ENCODE results near the gene HS3ST5. TPM values are rescaled to one million over a fixed set of nuclear protein-coding genes. Genes with fewer than 3 reads are reported as not detected.
"Not testable (repeated sequence)": the region's sequence is repeated elsewhere in the genome, so short reads cannot be mapped to it uniquely, and the experiment has no call there.

The HS3ST5 gene
- total RNA-seq, 1 experiment from 2014 or later = 0.55 TPM

DNA sequence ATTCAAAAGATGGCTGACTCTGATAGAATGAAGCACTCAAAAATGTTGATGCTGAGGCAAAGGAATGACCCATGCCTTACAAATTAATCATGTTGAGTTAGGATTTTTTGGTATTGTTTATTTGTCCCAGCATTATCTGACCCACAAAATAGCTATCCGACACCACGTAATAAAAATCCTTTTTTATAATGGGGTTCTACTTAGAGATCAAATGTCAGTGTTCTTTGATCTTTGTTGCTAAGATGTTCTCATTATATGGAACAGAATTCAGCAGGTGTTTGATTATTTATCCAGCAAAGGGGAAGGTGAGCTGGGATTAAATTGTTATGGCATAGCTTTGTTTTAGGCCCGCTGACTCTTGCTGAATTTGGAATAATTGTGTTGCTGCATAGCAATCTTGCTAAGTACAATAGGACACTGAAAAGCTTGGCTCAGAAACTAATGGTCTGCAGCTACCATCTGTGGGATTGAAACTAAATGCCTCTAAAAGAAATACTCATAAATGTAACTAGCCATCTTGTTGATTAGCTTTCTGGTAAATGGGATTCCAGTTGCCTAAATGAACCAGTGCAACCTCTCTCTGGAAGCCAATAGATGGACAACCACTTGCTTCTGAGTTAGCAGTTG lies 191.6 kb downstream of the HS3ST5 start:
- 0 out of 2 replicates have a peak, but pooled peaks cover 8% of the 10 kb centered on the region for H3K9me3 ChIP-seq (replicated peaks)
- no peaks in the 10 kb centered on the region for H3K27me3 ChIP-seq
- no peak for DNase-seq
- no peak overlapping the region for H3K4me3 ChIP-seq
- H3K36me3 ChIP-seq = no peaks in the 10 kb centered on the region
- no peak overlapping the region for H3K27ac ChIP-seq
- peaks cover 2% of the 10 kb centered on the region; the same call in 1 of the 2 replicates for H3K4me1 ChIP-seq

DNA sequence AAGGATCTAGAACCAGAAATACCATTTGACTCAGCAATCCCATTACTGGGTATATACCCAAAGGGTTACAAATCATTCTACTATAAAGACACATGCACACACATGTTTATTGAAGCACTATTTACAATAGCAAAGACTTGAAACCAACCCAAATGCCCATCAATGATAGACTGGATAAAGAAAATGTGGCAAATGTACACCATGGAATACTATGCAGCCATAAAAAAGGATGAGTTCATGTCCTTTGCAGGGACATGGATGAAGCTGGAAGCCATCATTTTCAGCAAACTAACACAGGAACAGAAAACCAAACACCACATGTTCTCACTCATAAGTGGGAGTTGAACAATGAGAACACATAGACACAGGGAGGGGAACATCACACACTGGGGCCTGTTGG lies 193.6 kb downstream of the HS3ST5 start:
- H3K27me3 ChIP-seq; H3K4me3 ChIP-seq; DNase-seq; H3K27ac ChIP-seq; H3K36me3 ChIP-seq; H3K9me3 ChIP-seq (replicated peaks): not testable (repeated sequence)
- H3K4me1 ChIP-seq = peaks cover 16% of the 10 kb centered on the region; the same call in 1 of the 2 replicates

DNA sequence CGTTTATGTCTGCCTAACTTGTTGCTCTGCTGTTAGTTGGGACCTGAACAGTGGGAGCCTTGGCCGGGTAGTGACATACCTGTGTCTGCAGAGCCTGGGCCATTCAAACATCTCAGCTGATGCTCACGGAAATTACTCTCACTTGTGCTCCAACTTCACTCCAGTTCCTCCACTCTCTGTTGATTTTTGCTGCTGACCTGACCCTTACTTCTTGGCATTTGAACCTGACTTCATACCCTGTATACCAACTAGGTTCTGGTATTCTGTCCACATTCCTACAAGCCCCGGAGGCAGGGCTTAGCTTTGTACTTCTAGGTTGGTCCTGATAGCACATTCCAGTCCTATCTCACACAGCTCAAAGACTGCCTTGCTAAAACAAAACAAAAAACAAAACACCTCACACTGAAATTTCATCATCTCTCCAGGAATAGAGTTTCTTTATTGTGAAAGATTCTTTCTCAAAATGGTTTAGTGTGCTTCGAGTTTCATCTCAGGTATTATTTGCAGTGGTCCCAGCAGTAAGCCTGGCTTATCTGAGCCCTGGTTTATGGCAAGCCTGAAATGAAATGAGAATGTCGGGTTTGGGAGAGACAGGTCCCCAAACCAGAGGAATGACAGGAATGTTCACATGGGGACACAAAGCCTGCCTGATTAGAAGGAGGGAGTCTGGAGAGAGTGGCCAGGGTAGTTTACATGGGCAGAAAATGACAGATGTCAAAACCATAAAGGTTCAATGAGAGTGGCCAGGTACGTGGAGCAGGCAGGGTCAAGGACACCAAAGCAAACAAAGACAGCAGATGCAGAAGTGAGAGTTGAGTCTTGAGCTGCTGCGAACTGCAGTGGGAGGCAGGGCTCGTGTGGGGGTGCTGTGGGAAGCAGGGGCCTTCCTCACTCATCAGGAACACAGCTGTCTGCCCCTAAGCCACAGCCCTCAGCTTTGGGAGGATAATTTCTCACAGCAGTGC lies 197.7 kb downstream of the HS3ST5 start:
- DNase-seq = peak; percentile 82 to 85
- H3K27me3 ChIP-seq = no peaks in the 10 kb centered on the region
- peak overlapping the region; percentile 76 for H3K27ac ChIP-seq
- H3K4me3 ChIP-seq = peak overlapping the region; percentile 27
- no peaks in the 10 kb centered on the region for H3K36me3 ChIP-seq
- peaks cover 17% of the 10 kb centered on the region; the same call in 1 of the 2 replicates for H3K4me1 ChIP-seq
- H3K9me3 ChIP-seq (replicated peaks) = 0 out of 2 replicates have a peak, but pooled peaks cover 8% of the 10 kb centered on the region

DNA sequence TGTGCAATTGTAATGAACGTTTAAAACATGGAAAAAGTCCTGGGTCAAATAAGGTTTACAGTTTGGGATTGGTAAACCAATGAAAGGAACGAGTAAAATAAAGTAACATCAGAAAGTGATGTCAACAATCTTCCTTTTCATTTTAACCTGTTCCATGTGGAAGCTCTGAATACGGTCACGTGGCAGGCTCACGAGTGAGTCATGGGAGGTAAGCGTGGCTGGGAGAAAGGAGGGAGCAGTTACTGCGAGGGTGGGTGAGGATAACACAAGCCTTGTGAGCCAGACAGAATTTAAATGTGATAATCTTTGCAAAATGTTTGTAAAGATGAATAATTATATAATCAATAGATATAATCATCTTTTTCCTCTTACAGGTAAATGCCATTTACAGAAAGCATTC lies 200.6 kb downstream of the HS3ST5 start:
- Histone ChIP-seq H3K27me3 (no peaks in the 10 kb centered on the region), H3K4me3 (no peak overlapping the region), H3K36me3 (no peaks in the 10 kb centered on the region), H3K9me3 (replicated peaks) (0 out of 2 replicates have a peak, but pooled peaks cover 5% of the 10 kb centered on the region), H3K27ac (no peak overlapping the region), H3K4me1 (peaks cover 17% of the 10 kb centered on the region; the same call in 1 of the 2 replicates)
- no peak for DNase-seq

DNA sequence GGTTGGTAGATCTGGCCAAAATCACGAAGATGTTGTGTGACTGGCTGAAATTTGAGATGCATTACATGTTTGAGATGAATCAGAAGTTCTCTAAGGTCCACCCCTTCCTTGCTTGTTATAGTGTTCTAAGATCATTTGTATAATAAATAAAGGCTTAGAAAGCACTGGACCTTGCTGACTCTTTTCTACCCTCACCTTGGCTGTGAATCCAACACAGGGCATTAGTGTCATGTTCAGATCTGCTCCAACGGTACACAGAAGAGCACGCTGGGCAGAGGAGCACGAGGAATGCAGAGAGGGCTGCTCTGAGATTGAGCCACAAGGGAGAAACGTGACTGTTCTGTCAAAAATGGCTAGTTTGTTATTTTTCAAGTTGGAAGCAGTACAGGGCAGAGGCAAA lies 202.4 kb downstream of the HS3ST5 start:
- H3K27me3 ChIP-seq = no peaks in the 10 kb centered on the region
- peaks cover 11% of the 10 kb centered on the region; the same call in 1 of the 2 replicates for H3K4me1 ChIP-seq
- no peaks in the 10 kb centered on the region for H3K9me3 ChIP-seq (replicated peaks)
- no peak overlapping the region for H3K4me3 ChIP-seq
- H3K36me3 ChIP-seq = no peaks in the 10 kb centered on the region
- H3K27ac ChIP-seq = no peak overlapping the region
- peak in 1 of 2 experiments; percentile 13 for DNase-seq

DNA sequence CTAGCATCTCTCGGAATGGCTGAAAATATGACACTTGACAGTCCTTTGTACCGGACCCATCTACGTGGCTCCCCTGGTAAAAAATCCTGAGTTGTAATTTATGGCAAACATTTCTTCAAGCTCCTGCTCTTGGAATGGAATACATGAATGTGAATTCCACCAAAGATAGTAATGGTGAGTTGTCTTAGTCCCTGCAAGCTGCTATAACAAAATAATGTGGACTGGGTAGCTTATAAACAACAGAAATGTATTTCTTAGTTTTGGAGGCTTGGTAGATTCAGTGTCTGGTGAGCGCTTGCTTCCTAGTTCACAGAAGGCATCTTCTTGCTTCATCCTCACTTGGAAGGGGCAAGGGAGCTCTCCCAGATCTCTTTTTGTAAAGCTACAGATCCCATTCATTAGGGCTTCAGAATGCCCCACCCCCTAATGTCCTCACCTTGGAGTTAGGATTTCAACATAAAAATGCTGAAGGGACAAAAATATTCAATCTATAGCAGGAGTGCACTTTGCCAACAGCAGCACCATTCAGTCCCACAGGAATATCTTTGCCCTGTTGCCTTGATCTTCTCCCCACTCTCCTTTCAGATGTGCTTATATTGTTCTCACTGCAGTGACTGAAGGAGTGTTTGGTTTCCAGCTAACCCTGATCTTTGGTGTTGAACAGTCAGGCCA lies 204.1 kb downstream of the HS3ST5 start:
- no peaks in the 10 kb centered on the region for H3K36me3 ChIP-seq
- H3K27ac ChIP-seq = no peak overlapping the region
- no peaks in the 10 kb centered on the region for H3K27me3 ChIP-seq
- no peaks in the 10 kb centered on the region for H3K9me3 ChIP-seq (replicated peaks)
- DNase-seq = no peak
- H3K4me1 ChIP-seq = no peaks in the 10 kb centered on the region; the same call in 1 of the 2 replicates
- H3K4me3 ChIP-seq = no peak overlapping the region

DNA sequence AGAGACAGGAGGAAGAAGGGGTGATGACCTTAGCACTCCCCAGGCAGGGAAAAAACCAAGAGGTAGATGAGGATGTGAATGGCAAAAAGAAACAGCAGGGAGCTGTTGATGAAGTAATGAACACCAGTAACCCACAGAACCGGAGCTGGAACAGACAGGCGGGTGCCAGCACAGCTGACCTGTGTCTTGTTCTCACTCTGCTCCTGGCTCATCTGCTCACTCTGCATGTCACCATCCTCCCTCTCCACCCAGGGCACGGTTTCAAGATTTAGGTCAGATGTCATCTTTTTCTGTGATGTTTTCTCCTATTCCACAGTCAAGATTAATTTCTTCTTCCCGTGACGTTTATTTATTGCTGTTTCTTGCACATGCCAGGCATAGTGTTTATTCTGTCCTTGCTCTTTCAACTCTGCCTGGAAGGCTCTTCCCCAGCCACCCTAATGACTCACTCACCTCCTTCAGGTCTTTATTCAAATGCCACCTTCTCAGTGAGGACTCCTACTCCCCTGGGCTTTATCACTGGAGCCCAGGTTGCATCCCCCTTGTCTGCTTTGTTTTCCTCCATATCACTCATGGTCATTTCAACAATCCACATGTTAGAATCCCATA lies 207.4 kb downstream of the HS3ST5 start:
- Histone ChIP-seq H3K36me3 (no peaks in the 10 kb centered on the region), H3K4me1 (no peaks in the 10 kb centered on the region; the same call in 1 of the 2 replicates), H3K27me3 (no peaks in the 10 kb centered on the region), H3K9me3 (replicated peaks) (no peaks in the 10 kb centered on the region), H3K4me3 (no peak overlapping the region), H3K27ac (no peak overlapping the region)
- no peak for DNase-seq

DNA sequence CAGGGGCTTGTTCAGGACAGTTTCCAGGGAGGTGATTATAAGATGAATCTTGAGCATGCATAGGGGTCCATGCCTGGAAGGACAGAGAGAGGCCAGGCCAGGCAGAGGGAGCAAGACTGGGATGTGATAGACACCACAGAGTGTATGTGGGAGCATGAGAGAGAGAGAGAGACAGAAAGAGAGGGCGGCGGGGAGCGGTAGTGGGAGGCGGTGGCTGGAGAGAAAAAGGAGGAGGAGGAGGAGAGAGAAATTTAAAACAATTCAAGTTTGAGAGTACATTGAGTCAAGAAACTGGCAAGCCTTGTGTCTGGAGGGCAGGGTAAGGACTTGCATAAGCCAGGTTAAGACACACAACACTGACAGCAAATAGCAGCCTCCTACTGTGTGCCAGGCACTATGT lies 209.0 kb downstream of the HS3ST5 start:
- no peak for DNase-seq
- Histone ChIP-seq H3K27ac (no peak overlapping the region), H3K36me3 (no peaks in the 10 kb centered on the region), H3K27me3 (no peaks in the 10 kb centered on the region), H3K4me1 (no peaks in the 10 kb centered on the region), H3K4me3 (no peak overlapping the region), H3K9me3 (replicated peaks) (no peaks in the 10 kb centered on the region)

DNA sequence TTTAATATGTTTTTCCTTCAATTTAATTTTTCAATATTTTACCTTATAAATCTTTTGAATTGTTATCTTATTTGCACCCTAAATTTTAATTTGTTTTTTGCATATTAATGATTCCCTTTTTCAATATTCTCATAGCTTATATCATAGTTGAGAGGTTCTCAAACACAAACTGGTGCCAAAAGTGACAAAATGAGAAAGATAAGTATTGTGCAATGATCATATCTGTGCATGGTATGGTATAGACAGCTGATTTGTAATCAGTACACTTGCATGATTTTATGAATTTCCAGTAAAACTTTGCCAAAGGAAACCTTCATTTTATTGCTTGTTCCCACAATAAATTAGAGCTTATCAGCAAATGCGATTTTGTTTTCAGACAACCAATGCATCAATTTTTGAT lies 210.9 kb downstream of the HS3ST5 start:
- Histone ChIP-seq H3K9me3 (replicated peaks) (no peaks in the 10 kb centered on the region), H3K4me1 (no peaks in the 10 kb centered on the region), H3K27me3 (no peaks in the 10 kb centered on the region), H3K27ac (no peak overlapping the region), H3K4me3 (no peak overlapping the region), H3K36me3 (no peaks in the 10 kb centered on the region)
- DNase-seq = no peak

DNA sequence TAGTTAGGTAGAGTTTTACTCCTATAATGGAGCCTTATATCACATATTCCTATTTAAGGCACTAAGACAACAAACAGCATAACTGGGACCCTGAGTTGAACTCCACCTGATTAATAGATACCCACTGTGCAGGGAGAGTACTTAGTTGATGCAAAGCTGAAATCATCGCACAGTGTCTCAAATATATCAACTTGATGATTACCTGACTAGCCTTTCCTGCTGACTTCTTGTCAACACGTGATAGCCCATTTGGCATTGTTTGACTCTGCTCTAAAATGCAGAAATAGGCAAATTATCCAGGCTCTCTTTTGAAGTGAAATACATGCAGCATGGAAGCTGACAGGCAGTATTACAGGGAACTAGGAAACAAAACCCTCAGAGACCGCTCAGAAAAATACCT lies 217.2 kb downstream of the HS3ST5 start:
- H3K27me3 ChIP-seq = no peaks in the 10 kb centered on the region
- H3K9me3 ChIP-seq (replicated peaks) = no peaks in the 10 kb centered on the region
- DNase-seq = no peak
- no peaks in the 10 kb centered on the region for H3K36me3 ChIP-seq
- no peak overlapping the region for H3K4me3 ChIP-seq
- H3K27ac ChIP-seq = no peak overlapping the region
- H3K4me1 ChIP-seq = peaks cover 19% of the 10 kb centered on the region

DNA sequence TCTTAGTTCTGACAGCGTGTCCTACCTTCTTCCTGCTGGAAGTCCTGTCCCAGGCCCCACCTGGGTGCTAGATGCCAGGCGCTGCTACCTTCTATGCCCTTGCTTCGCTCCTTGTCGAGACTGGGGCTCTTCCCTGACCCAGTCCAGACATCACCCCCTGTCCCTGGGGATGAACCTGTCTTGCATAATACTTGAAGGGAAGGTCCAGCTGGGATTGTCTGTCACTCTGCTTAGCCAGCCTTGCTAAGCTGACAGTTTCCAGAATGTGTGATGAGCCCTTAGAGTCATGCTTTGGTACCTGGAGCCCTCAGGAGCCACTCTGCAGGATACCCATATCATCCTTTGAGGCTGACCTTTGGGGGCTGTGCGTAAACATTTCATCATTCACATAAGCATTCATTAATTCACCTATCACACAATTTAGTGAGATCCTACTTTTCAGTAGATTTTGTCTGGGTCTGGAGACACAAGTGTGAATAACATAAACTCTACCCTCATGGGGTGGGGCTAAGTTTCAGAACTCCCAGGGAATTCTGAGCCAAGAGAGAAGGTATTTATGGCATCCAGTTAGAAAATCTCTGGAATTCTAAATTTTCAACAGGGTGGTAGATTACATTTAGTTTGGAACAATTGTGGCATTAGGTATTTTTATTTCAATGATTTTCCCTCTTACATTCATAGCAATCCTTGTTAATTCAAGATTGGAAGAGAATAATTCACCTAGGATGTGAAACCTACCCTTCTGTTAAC lies 220.7 kb downstream of the HS3ST5 start:
- Histone ChIP-seq H3K27me3 (no peaks in the 10 kb centered on the region), H3K4me3 (no peak overlapping the region), H3K9me3 (replicated peaks) (no peaks in the 10 kb centered on the region), H3K27ac (peak overlapping the region; percentile 14; the same call in 1 of the 2 replicates), H3K4me1 (peaks cover 19% of the 10 kb centered on the region), H3K36me3 (no peaks in the 10 kb centered on the region)
- DNase-seq = peak; percentile 37 to 54

DNA sequence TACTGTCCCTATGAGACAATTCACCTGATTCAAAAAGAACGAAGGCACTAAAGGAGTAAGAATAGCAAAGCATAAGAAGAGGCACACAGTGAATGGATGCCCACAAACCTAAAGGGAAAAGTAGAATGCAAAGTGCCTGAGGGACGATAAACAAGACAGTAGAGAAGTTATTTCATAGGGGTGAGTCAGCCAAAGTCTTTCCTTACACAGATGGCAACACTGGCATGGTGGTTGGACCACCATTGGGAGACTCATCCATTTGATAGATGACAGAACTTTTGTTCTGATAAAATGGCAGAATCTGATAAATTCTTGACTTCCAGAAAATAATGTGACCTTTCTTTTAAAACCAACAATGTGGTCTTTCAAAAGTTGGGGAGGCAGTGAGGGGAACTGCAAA lies 223.8 kb downstream of the HS3ST5 start:
- DNase-seq = no peak
- no peaks in the 10 kb centered on the region for H3K36me3 ChIP-seq
- H3K4me1 ChIP-seq = peaks cover 19% of the 10 kb centered on the region
- no peak overlapping the region for H3K27ac ChIP-seq
- H3K4me3 ChIP-seq = no peak overlapping the region
- no peaks in the 10 kb centered on the region for H3K9me3 ChIP-seq (replicated peaks)
- H3K27me3 ChIP-seq = no peaks in the 10 kb centered on the region

DNA sequence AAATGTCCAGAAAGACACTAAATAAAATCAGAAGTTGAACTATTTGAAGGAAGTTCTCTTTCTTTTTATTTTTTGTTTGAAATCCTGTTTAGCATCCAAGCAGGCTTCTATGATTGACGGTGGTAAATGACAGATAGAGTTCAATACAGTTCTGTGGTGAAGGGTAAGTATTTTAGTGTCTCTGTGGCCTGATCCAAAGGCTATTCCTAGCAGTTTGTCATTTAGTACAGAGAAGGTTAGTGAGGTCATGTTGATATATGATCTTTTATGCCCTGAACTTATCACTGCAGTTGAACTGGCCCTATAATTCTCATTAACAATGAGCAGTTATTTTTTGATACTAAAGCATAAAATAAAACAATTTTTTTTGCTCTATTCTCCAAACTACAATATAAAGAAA lies 227.2 kb downstream of the HS3ST5 start:
- H3K27me3 ChIP-seq = no peaks in the 10 kb centered on the region
- H3K36me3 ChIP-seq = no peaks in the 10 kb centered on the region
- no peaks in the 10 kb centered on the region for H3K4me1 ChIP-seq
- H3K9me3 ChIP-seq (replicated peaks) = no peaks in the 10 kb centered on the region
- no peak overlapping the region for H3K4me3 ChIP-seq
- DNase-seq = no peak
- no peak overlapping the region for H3K27ac ChIP-seq

Data from SJCRH30 (cell line).